KMS-11 (cell line): Measurements from ENCODE around the gene CLTRN.

Source experiments
- H2AFZ ChIP-seq: fragments of 200-600 bp; sonication (generic); 2 replicates; pipeline ENCODE4 v1.6.1; 2016; ENCODE audit warnings: antibody characterized with exemption, mixed run types, low read depth
- H3K27ac ChIP-seq: fragments of 200-600 bp; sonication (generic); 2 replicates; pipeline ENCODE4 v1.6.1; 2016; ENCODE audit warnings: mild to moderate bottlenecking, mixed run types
- H3K27me3 ChIP-seq: fragments of 200-600 bp; sonication (generic); 2 replicates; pipeline ENCODE4 v1.6.1; 2017; ENCODE audit warnings: mild to moderate bottlenecking, low read depth, mixed run types, moderate library complexity; ENCODE audit not compliant: insufficient read depth
- H3K36me3 ChIP-seq: fragments of 200-600 bp; sonication (generic); 2 replicates; pipeline ENCODE4 v1.6.1; 2017; ENCODE audit warnings: mild to moderate bottlenecking, mixed run types; ENCODE audit not compliant: insufficient read depth
- H3K4me1 ChIP-seq: fragments of 200-600 bp; sonication (generic); 2 replicates; pipeline ENCODE4 v1.6.1; 2016; ENCODE audit warnings: mild to moderate bottlenecking, low read depth, mixed run types; ENCODE audit not compliant: poor library complexity, severe bottlenecking
- H3K4me2 ChIP-seq: fragments of 200-600 bp; sonication (generic); 2 replicates; pipeline ENCODE4 v1.7.0; 2016; ENCODE audit warnings: mild to moderate bottlenecking, mixed run types
- H3K4me3 ChIP-seq: fragments of 200-600 bp; sonication (generic); IDR thresholded peaks from 2 replicates; pipeline ENCODE4 v1.6.1; 2017; ENCODE audit warnings: low read depth, low read length, mixed read lengths; ENCODE audit not compliant: insufficient read depth
- H3K79me2 ChIP-seq: fragments of 200-600 bp; sonication (generic); 2 replicates; pipeline ENCODE4 v1.6.1; 2016; ENCODE audit warnings: low read depth, mixed run types; ENCODE audit not compliant: insufficient read depth
- H3K9ac ChIP-seq: fragments of 200-600 bp; sonication (generic); 2 replicates; pipeline ENCODE4 v1.6.1; 2016; ENCODE audit warnings: mild to moderate bottlenecking, mixed run types
- H4K20me1 ChIP-seq: fragments of 200-600 bp; sonication (generic); 2 replicates; pipeline ENCODE4 v1.6.1; 2016; ENCODE audit warnings: mild to moderate bottlenecking, mixed run types; ENCODE audit not compliant: insufficient read depth
- CTCF ChIP-seq: fragments of 200-600 bp; sonication (generic); conservative IDR thresholded peaks from 2 replicates; pipeline ENCODE4 v1.6.1; 2017; ENCODE audit warnings: low read depth, mild to moderate bottlenecking, antibody characterized with exemption, low read length, moderate library complexity, mixed read lengths

Gene CLTRN

GRCh38 chrX:15605226-15605625 lies 59.4 kb downstream of the CLTRN start:
- no peak overlapping the region for H3K9ac ChIP-seq
- no peaks in the 10 kb centered on the region for H3K79me2 ChIP-seq
- no peak overlapping the region for H3K4me2 ChIP-seq
- no peaks in the 10 kb centered on the region for H3K36me3 ChIP-seq
- no peak overlapping the region for H3K4me3 ChIP-seq
- no peaks in the 10 kb centered on the region for H3K27me3 ChIP-seq
- peaks cover 16% of the 10 kb centered on the region for H3K4me1 ChIP-seq
- no peak for TF ChIP-seq CTCF
- no peaks in the 10 kb centered on the region for H4K20me1 ChIP-seq
- no peak overlapping the region for H3K27ac ChIP-seq
- no peak overlapping the region for H2AFZ ChIP-seq

DNA sequence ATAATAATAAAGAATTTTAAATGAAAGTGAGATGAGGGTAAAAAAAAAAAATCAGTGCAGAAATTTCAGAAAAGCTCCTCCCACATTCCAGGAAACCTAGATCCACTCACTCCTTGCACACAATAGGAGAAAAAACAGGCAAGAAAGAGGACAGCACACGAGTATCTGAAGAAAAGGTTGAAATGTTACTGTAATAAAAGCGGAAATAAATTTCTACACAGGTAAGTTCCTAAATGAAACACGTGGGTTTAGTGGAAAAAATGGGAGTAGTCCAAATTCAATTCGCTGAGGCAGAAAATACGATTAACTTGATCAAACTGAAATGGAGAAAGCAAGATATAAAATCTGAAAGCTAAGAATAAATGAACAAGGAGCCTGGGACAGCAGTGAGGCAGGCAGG lies 61.8 kb downstream of the CLTRN start:
- no peak overlapping the region for H2AFZ ChIP-seq
- H3K4me2 ChIP-seq = no peak overlapping the region
- H3K9ac ChIP-seq = no peak overlapping the region
- no peak for TF ChIP-seq CTCF
- H3K4me3 ChIP-seq = no peak overlapping the region
- no peaks in the 10 kb centered on the region for H3K27me3 ChIP-seq
- H4K20me1 ChIP-seq = no peaks in the 10 kb centered on the region
- H3K27ac ChIP-seq = no peak overlapping the region
- peaks cover 16% of the 10 kb centered on the region for H3K4me1 ChIP-seq
- no peaks in the 10 kb centered on the region for H3K36me3 ChIP-seq
- no peaks in the 10 kb centered on the region for H3K79me2 ChIP-seq

GRCh38 chrX:15601932-15602331 lies 62.7 kb downstream of the CLTRN start:
- no peak overlapping the region for H3K4me2 ChIP-seq
- no peak overlapping the region for H2AFZ ChIP-seq
- H3K9ac ChIP-seq = no peak overlapping the region
- H3K4me3 ChIP-seq = no peak overlapping the region
- H3K79me2 ChIP-seq = no peaks in the 10 kb centered on the region
- TF ChIP-seq CTCF = no peak
- H4K20me1 ChIP-seq = no peaks in the 10 kb centered on the region
- H3K36me3 ChIP-seq = no peaks in the 10 kb centered on the region
- H3K27me3 ChIP-seq = no peaks in the 10 kb centered on the region
- peaks cover 16% of the 10 kb centered on the region for H3K4me1 ChIP-seq
- H3K27ac ChIP-seq = no peak overlapping the region

- H3K36me3 ChIP-seq = no peaks in the 10 kb centered on the region
- H2AFZ ChIP-seq = no peak within 1 kb of the TSS
- TF ChIP-seq CTCF = no peak
- H3K79me2 ChIP-seq = no peaks in the 10 kb centered on the region
- H4K20me1 ChIP-seq = no peaks in the 10 kb centered on the region
- no peak within 1 kb of the TSS for H3K9ac ChIP-seq
- no peak within 1 kb of the TSS for H3K27ac ChIP-seq
- H3K4me3 ChIP-seq = no peak within 1 kb of the TSS
- no peaks in the 10 kb centered on the region for H3K27me3 ChIP-seq
- peaks cover 6% of the 10 kb centered on the region for H3K4me1 ChIP-seq
- no peak within 1 kb of the TSS for H3K4me2 ChIP-seq
Measured at GRCh38 chrX:15600745-15601144, 63.9 kb downstream of the CLTRN start, which contains the start of gene ACE2. Gene ACE2, minus strand, starts transcription at chrX:15600960. Its CDS starts 49 bp downstream, at chrX:15600911.

GRCh38 chrX:15600049-15600448 lies 64.6 kb downstream of the CLTRN start:
- Histone ChIP-seq H4K20me1 (no peaks in the 10 kb centered on the region), H3K4me1 (no peaks in the 10 kb centered on the region)

More at GRCh38 chrX:15600049-15600448, 64.6 kb downstream of the CLTRN start:
- H2AFZ ChIP-seq = no peak overlapping the region
- TF ChIP-seq CTCF = no peak
- no peaks in the 10 kb centered on the region for H3K79me2 ChIP-seq
- H3K4me3 ChIP-seq = no peak overlapping the region
- H3K9ac ChIP-seq = no peak overlapping the region
- H3K36me3 ChIP-seq = no peaks in the 10 kb centered on the region
- no peaks in the 10 kb centered on the region for H3K27me3 ChIP-seq
- no peak overlapping the region for H3K4me2 ChIP-seq
- H3K27ac ChIP-seq = no peak overlapping the region
